Prostate gland (tissue), 2 donors: Measurements from ENCODE around the gene CYB5B. TPM values are rescaled to one million over a fixed set of nuclear protein-coding genes. Genes with fewer than 3 reads are reported as not detected.
A peak's percentile ranks its signal among the peaks of the same experiment; 100 is the strongest.

ENCODE experiments used
- DNase-seq: peaks from one replicate; pipeline ENCODE4 v3.0.0-alpha.2; 2019; ENCODE audit warnings: low spot score
- H3K27ac ChIP-seq, 2 donors: fragments of 200-600 bp; sonication (generic); 2 replicates each; pipeline ENCODE4 v1.5.1; 2017 to 2019
- H3K27me3 ChIP-seq: fragments of 200-600 bp; sonication (generic); replicated peaks from 2 replicates; pipeline ENCODE4 v1.5.1; 2019; ENCODE audit not compliant: insufficient read depth
- H3K36me3 ChIP-seq, 2 donors: fragments of 200-600 bp; sonication (generic); 1 replicate in 1 of 2; 2 replicates in 1 of 2; pipeline versions ENCODE4 v1.5.1 to v1.8.1; 2017 to 2019
- H3K4me1 ChIP-seq: fragments of 200-600 bp; sonication (generic); replicated peaks from 2 replicates; pipeline ENCODE4 v1.5.1; 2019
- H3K4me3 ChIP-seq, 2 donors: fragments of 200-600 bp; sonication (generic); 2 replicates each; pipeline ENCODE4 v1.5.1; 2017 to 2019
- H3K9me3 ChIP-seq: fragments of 200-600 bp; sonication (generic); 2 replicates; pipeline ENCODE4 v1.5.1; 2017
- POLR2A ChIP-seq: fragments of 450-650 bp; IDR thresholded peaks from one replicate; pipeline ENCODE4 v1.6.1; 2016; ENCODE audit warnings: antibody characterized with exemption, mild to moderate bottlenecking
- POLR2AphosphoS5 ChIP-seq: sonication (generic); formaldehyde crosslinking; IDR thresholded peaks from one replicate; pipeline ENCODE4 v1.6.1; 2017; ENCODE audit warnings: antibody characterized with exemption
- WGBS: methylation state at CpG from one replicate; pipeline ENCODE4 v1.1.5; 2018; 5-methylcytosine and 5-hydroxymethylcytosine counted together
- intact Hi-C: fragments of 100-400 bp; cut with DNase I; formaldehyde crosslinking; loops from one replicate; pipeline ENCODE4 v1.14.2; 2022
- total RNA-seq, 2 donors: library from RNA; depleted of rRNA; stranded (reverse); fragments of >200 nt; gene quantifications; one replicate each; pipeline ENCODE4 v1.1.0, GENCODE V29; 2016
- TF ChIP-seq, protein P1 (sequence below), 4 experiments: fragments of 200-600 bp in 2 of 4; fragments of 450-650 bp in 2 of 4; sonication (generic) in 2 of 4; IDR thresholded peaks; 1 replicate in 3 of 4; 2 replicates in 1 of 4; pipeline ENCODE4 v1.5.1; 2016 to 2019; ENCODE audit warnings: antibody characterized with exemption in 4 of 4, mild to moderate bottlenecking in 2 of 4, moderate library complexity in 2 of 4

CYB5B gene
- total RNA-seq, 2 donors from 2014 or later: 48.8 to 71.3 TPM

DNA sequence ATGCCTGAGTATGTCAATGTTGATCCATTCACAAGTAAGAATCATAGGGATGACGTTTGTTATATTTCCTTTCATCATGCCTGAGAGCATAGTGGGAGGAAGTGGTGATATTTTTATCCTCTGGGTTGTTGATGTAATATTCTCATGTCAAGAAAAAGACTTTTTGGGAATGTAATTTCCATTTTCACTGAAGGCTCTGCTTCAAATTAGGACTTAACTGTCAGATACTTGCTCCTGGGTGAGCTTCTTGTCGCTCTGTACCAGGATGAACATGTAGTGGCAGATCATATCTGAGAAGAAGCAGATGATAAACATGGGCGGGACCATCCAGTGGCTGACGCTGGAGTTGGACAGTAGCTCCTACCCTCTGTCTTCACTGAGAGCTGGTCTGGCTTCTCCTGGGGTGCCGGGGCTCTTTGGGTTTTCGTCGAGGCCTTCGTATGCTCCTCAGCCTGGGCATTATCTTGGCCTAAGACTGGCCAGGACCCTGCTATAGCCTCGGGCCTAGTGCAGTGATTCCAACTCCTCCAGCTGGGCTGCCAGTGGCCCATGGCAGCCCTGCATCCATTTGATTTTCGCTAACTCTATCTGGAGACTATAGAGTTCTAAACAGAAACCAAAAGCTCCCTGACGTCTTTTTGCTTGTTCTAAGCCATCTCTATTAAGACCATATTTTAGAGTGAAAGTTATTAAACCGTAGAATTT, 19.7 kb downstream of the CYB5B start:
- Histone ChIP-seq H3K27ac (peak overlapping the region; percentile 75 to 80), H3K4me3 (no peak overlapping the region), H3K27me3 (no peaks in the 10 kb centered on the region), H3K36me3 (no peaks in the 10 kb centered on the region), H3K4me1 (peaks cover 5% of the 10 kb centered on the region), H3K9me3 (no peaks in the 10 kb centered on the region)
- intact Hi-C loops: no loop called here
- WGBS: 40% methylated on average over 12 of the region's 12 CpGs
- no peak for TF ChIP-seq POLR2A
- TF ChIP-seq, protein P1, sequence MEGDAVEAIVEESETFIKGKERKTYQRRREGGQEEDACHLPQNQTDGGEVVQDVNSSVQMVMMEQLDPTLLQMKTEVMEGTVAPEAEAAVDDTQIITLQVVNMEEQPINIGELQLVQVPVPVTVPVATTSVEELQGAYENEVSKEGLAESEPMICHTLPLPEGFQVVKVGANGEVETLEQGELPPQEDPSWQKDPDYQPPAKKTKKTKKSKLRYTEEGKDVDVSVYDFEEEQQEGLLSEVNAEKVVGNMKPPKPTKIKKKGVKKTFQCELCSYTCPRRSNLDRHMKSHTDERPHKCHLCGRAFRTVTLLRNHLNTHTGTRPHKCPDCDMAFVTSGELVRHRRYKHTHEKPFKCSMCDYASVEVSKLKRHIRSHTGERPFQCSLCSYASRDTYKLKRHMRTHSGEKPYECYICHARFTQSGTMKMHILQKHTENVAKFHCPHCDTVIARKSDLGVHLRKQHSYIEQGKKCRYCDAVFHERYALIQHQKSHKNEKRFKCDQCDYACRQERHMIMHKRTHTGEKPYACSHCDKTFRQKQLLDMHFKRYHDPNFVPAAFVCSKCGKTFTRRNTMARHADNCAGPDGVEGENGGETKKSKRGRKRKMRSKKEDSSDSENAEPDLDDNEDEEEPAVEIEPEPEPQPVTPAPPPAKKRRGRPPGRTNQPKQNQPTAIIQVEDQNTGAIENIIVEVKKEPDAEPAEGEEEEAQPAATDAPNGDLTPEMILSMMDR (IDR thresholded peaks at IDR 0.05): no peak
- no peak for TF ChIP-seq POLR2AphosphoS5
- DNase-seq: peak; percentile 28

DNA sequence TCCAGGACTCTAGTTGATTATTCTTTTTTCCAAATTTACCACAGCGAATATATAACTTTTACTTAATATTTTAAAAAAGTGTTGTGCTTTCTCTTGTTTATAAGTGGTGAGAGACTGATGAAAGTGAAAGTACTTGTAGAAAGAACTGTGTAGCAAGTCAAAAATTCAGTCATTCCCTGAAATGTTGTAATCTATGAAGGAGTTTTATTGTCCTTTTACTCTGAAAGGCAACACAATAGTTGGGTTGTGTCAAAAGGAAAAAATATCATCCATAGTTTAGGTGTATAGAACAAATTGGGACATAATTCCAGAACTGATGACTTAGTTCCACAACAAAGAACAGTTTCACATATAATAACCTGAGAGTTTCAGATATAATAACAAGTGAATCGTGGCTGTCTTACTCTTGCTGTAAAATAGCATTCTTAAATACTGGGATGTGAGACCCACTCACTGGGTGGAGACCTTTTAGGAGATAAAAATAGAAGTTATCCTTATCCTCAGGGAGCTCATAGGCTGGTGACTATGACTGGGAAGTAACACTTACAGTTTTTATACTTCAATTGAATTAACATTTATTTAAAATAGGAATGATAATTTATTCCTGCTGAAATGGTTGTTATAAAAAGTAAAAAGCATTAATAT, 20.6 kb downstream of the CYB5B start:
- Histone ChIP-seq H3K27ac (peak overlapping the region; percentile 75 to 80), H3K4me1 (peaks cover 6% of the 10 kb centered on the region), H3K9me3 (no peaks in the 10 kb centered on the region), H3K27me3 (no peaks in the 10 kb centered on the region), H3K36me3 (no peaks in the 10 kb centered on the region), H3K4me3 (no peak overlapping the region)
- intact Hi-C loops: no loop called here
- 35% methylated on average over 2 of the region's 2 CpGs for WGBS
- TF ChIP-seq POLR2AphosphoS5 (no peak), POLR2A (no peak)
- TF ChIP-seq, protein P1 (IDR thresholded peaks at IDR 0.05): no peak
- DNase-seq: no peak

DNA sequence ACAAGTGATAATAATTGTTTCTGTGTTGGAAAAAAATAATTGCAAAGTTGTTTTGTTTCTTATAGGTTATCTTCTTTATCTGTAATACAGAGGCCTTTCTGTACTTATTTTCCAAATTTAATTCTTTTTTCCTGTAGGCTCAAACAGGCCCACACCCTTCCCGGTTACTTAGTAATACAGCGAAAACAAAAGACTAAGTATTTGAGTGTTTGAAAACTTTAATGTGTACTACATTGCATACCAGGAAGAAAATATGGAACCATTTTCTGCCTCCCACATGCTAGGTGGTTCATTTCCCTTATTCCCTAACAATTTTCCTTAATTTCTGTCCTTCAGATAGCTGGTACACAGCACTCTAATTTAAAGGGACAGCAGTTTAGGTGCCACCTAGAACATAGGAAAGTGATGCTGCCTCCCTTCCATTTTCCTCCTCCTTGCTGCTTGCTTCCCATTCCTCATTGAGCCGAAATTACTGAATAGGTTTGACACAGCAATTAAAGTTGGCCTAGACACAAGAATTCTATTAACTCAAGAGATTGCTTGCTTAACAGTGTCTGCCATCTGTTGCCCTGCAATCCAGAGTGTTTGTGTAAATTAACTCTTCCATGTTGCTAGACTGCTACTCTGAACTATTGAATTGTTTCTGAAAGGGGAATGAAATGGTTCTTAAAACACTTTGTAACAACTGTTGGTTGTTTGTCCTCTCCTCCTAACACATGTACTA, 24.2 kb downstream of the CYB5B start:
- Histone ChIP-seq H3K4me1 (peaks cover 6% of the 10 kb centered on the region), H3K9me3 (no peaks in the 10 kb centered on the region), H3K4me3 (no peak overlapping the region), H3K36me3 (no peaks in the 10 kb centered on the region), H3K27ac (peak overlapping the region; percentile 12 to 50), H3K27me3 (no peaks in the 10 kb centered on the region)
- DNase-seq: no peak
- WGBS: 37% methylated on average over 3 of the region's 3 CpGs
- no peak for TF ChIP-seq POLR2A
- TF ChIP-seq, protein P1 (IDR thresholded peaks at IDR 0.05): no peak
- peak; percentile 28 for TF ChIP-seq POLR2AphosphoS5
- intact Hi-C loops: no loop called here

DNA sequence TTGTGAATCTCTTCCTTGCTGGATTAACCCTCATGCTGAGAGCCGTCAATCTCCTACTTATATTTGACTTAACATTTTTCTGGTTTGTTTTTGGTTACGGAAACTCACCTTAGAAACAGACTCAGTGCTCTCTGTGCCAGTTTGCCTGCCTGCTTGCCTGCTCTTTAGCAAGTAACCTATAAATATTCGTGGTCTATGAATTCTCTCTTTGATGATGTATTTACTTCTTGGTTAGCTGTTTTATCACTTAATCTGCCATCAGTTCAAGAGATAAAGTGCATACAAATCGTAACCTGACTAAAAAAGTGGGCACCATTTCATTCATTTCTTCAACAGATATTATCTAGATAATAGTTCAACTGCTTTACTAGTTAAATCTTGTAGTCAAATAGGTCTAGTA, 26.7 kb downstream of the CYB5B start:
- Histone ChIP-seq H3K4me1 (peaks cover 6% of the 10 kb centered on the region), H3K27ac (peak overlapping the region in 1 of 2 donors; percentile 25), H3K4me3 (no peak overlapping the region), H3K36me3 (no peaks in the 10 kb centered on the region), H3K27me3 (no peaks in the 10 kb centered on the region), H3K9me3 (no peaks in the 10 kb centered on the region)
- intact Hi-C loops: no loop called here
- 35% methylated on average over 4 of the region's 4 CpGs for WGBS
- DNase-seq: no peak
- no peak for TF ChIP-seq POLR2A
- TF ChIP-seq POLR2AphosphoS5: no peak
- TF ChIP-seq, protein P1 (IDR thresholded peaks at IDR 0.05): no peak
